HepG2 (cell line): Measurements from ENCODE around the gene CFAP43. TPM values are rescaled to one million over a fixed set of nuclear protein-coding genes. Genes with fewer than 3 reads are reported as not detected.

Experiments used
- ATAC-seq: fragments of 200-7000 bp; cut with Tn5 transposase; 3 replicates; pipeline ENCODE4 v1.9.1; 2020; ENCODE audit warnings: mild to moderate bottlenecking, moderate library complexity
- BruUV-seq: library from RNA; stranded (reverse); fragments of 400-500 nt; replicated peaks from 2 replicates; lab custom pipeline; 2021; lab: Mats Ljungman, UMichigan
- CTCF ChIA-PET: fragments of 300-600 bp; formaldehyde crosslinking; extraction: SDS; loops from one replicate; lab custom pipeline; 2021; ENCODE audit warnings: low total read pairs, inconsistent platforms, low intra/inter-chr PET ratio; lab: Yijun Ruan, JAX
- POLR2A ChIA-PET: fragments of 350-600 bp; sonication (Branson Sonifier 250); formaldehyde crosslinking; loops from one replicate; lab custom pipeline; 2020; ENCODE audit warnings: antibody characterized with exemption, inconsistent platforms; lab: Yijun Ruan, JAX
- DNase-seq: peaks from one replicate; pipeline ENCODE4 v3.0.0-alpha.2; 2015; ENCODE audit warnings: low spot score
- FAIRE-seq: peaks from 3 replicates; lab custom pipeline; 2011; peaks lifted over from hg19 to GRCh38; lab: Jason Lieb, UNC
- H2AFZ ChIP-seq: one replicate; pipeline ENCODE4 v1.6.1; 2011; ENCODE audit warnings: low read length, inconsistent platforms
- H3K27ac ChIP-seq: fragments of 300-600 bp; 3 replicates; pipeline ENCODE4 v1.8.0; 2011; ENCODE audit warnings: mixed run types, mild to moderate bottlenecking, mixed read lengths, low read length, inconsistent platforms; ENCODE audit not compliant: insufficient read depth; ENCODE audit errors: extremely low read length
- H3K27me3 ChIP-seq, 2 experiments: fragments of 200-600 bp in 1 of 2; 2 replicates in 1 of 2; 3 replicates in 1 of 2; pipeline versions ENCODE4 v1.6.0 to v1.8.0; 2011; ENCODE audit warnings: low read length in 2 of 2, mild to moderate bottlenecking in 2 of 2, moderate library complexity in 2 of 2, inconsistent platforms in 1 of 2; ENCODE audit not compliant: insufficient read depth in 2 of 2, control insufficient read depth in 1 of 2
- H3K36me3 ChIP-seq, 2 experiments: fragments of 200-600 bp in 1 of 2; replicated peaks in 1 of 2; 2 replicates in 1 of 2; 3 replicates in 1 of 2; pipeline versions ENCODE4 v1.5.1 to v1.8.0; 2011; ENCODE audit warnings: low read length in 2 of 2, inconsistent platforms in 1 of 2; ENCODE audit not compliant: insufficient read depth in 2 of 2, control insufficient read depth in 1 of 2
- H3K4me1 ChIP-seq: 2 replicates; pipeline ENCODE4 v1.5.1; 2012; ENCODE audit warnings: low read length, inconsistent platforms; ENCODE audit not compliant: insufficient read depth
- H3K4me2 ChIP-seq: 2 replicates; pipeline ENCODE4 v1.6.0; 2011; ENCODE audit warnings: low read depth, low read length, inconsistent platforms
- H3K4me3 ChIP-seq, 3 experiments: fragments of 200-600 bp in 1 of 3; sonication (generic), shearing (Covaris generic) in 1 of 3; replicated peaks in 1 of 3; 2 replicates each; pipeline ENCODE4 v1.5.1; 2011 to 2016; ENCODE audit warnings: low read length in 3 of 3, inconsistent platforms in 2 of 3, low read depth in 2 of 3, mild to moderate bottlenecking in 2 of 3, control low read depth in 1 of 3, mixed read lengths in 1 of 3; ENCODE audit not compliant: insufficient read depth in 1 of 3
- H3K79me2 ChIP-seq: one replicate; pipeline ENCODE4 v1.6.1; 2011; ENCODE audit warnings: low read length, inconsistent platforms; ENCODE audit not compliant: insufficient read depth
- H3K9ac ChIP-seq: 2 replicates; pipeline ENCODE4 v1.6.0; 2011; ENCODE audit warnings: mild to moderate bottlenecking, low read depth, low read length, inconsistent platforms; ENCODE audit not compliant: insufficient read depth
- H3K9me3 ChIP-seq: 2 replicates; pipeline ENCODE4 v1.5.1; 2012; ENCODE audit warnings: mild to moderate bottlenecking, low read length
- H4K20me1 ChIP-seq: 2 replicates; pipeline ENCODE4 v1.6.0; 2011; ENCODE audit warnings: inconsistent platforms, mild to moderate bottlenecking, low read length, moderate library complexity; ENCODE audit not compliant: insufficient read depth
- AGO1 ChIP-seq: fragments of 200-400 bp; formaldehyde crosslinking; IDR thresholded peaks from 2 replicates; pipeline ENCODE4 v1.6.1; 2017; ENCODE audit warnings: mild to moderate bottlenecking, low read depth, low read length, moderate library complexity; ENCODE audit not compliant: poor library complexity, severe bottlenecking
- ATM ChIP-seq: fragments of 450-650 bp; IDR thresholded peaks from 2 replicates; pipeline ENCODE4 v1.7.1; 2017; ENCODE audit warnings: mild to moderate bottlenecking, borderline replicate concordance
- CC2D1A ChIP-seq: sonication (generic); formaldehyde crosslinking; IDR thresholded peaks from 2 replicates; pipeline ENCODE4 v1.8.1; 2023; ENCODE audit warnings: mild to moderate bottlenecking, missing genetic modification reagents
- EZH2 ChIP-seq: conservative IDR thresholded peaks from 2 replicates; pipeline ENCODE4 v1.6.1; 2012; ENCODE audit warnings: mild to moderate bottlenecking, low read depth, low read length, moderate library complexity
- GPBP1L1 ChIP-seq: sonication (generic); formaldehyde crosslinking; IDR thresholded peaks from 2 replicates; pipeline ENCODE4 v1.5.0; 2020; ENCODE audit warnings: mild to moderate bottlenecking, missing genetic modification reagents
- KAT7 ChIP-seq: IDR thresholded peaks from 2 replicates; pipeline ENCODE4 v1.6.1; 2018; ENCODE audit warnings: borderline replicate concordance, missing compliant biosample characterization
- KLF13 ChIP-seq: sonication (generic); formaldehyde crosslinking; IDR thresholded peaks from 2 replicates; pipeline ENCODE4 v1.4.0; 2020; ENCODE audit warnings: mild to moderate bottlenecking, missing genetic modification reagents
- RFX5 ChIP-seq: IDR thresholded peaks from 2 replicates; pipeline ENCODE4 v1.6.1; 2011; ENCODE audit warnings: low read depth, low read length, improper control_type of control experiment
- SMYD3 ChIP-seq: sonication (generic); formaldehyde crosslinking; IDR thresholded peaks from 2 replicates; pipeline ENCODE4 v1.8.1; 2023; ENCODE audit warnings: mild to moderate bottlenecking, missing genetic modification reagents
- SOX13 ChIP-seq, 3 experiments: fragments of 450-650 bp in 1 of 3; sonication (generic) in 1 of 3; formaldehyde crosslinking in 1 of 3; IDR thresholded peaks in 2 of 3; conservative IDR thresholded peaks in 1 of 3; 2 replicates each; pipeline versions ENCODE4 v1.5.0 to v1.6.1; 2016 to 2020; ENCODE audit warnings: antibody characterized with exemption in 1 of 3, mild to moderate bottlenecking in 1 of 3, missing compliant biosample characterization in 1 of 3, missing genetic modification reagents in 1 of 3, moderate library complexity in 1 of 3
- SP2 ChIP-seq: sonication (generic); formaldehyde crosslinking; IDR thresholded peaks from 2 replicates; pipeline ENCODE4 v1.5.1; 2020; ENCODE audit warnings: mild to moderate bottlenecking, missing genetic modification reagents
- ZBTB4 ChIP-seq: sonication (generic); formaldehyde crosslinking; IDR thresholded peaks from 2 replicates; pipeline ENCODE4 v1.4.0; 2020; ENCODE audit warnings: missing genetic modification reagents, mild to moderate bottlenecking, borderline replicate concordance
- ZNF232 ChIP-seq: sonication (generic); formaldehyde crosslinking; IDR thresholded peaks from 2 replicates; pipeline ENCODE4 v1.4.0; 2020; ENCODE audit warnings: missing genetic modification reagents, borderline replicate concordance
- ZNF496 ChIP-seq: sonication (generic); formaldehyde crosslinking; IDR thresholded peaks from 2 replicates; pipeline ENCODE4 v1.8.1; 2023; ENCODE audit warnings: mild to moderate bottlenecking, moderate library complexity, missing genetic modification reagents; ENCODE audit not compliant: insufficient replicate concordance
- ZNF724P ChIP-seq: sonication (generic); formaldehyde crosslinking; IDR thresholded peaks from 2 replicates; pipeline ENCODE4 v1.8.0; 2022; ENCODE audit warnings: missing genetic modification reagents, borderline replicate concordance
- in situ Hi-C: cut with HindIII; loops from 2 replicates; pipeline ENCODE4 v1.10.0; 2017; ENCODE audit warnings: low pct_unique_long_range_greater_than_20kb; ENCODE audit not compliant: extremely low pct_ligation_motif_present
- intact Hi-C: fragments of 100-400 bp; cut with micrococcal nuclease; formaldehyde crosslinking; loops from one replicate; pipeline ENCODE4 v1.10.0; 2022; ENCODE audit not compliant: unreplicated experiment
- polyA plus RNA-seq, 8 experiments: library from polyadenylated mRNA; depleted of rRNA in 3 of 8; stranded (reverse) in 7 of 8; unstranded in 1 of 8; fragments of >200 nt; fragmentation: Illumina TruSeq in 4 of 8; extraction: Trizol in 4 of 8; gene quantifications; 2 replicates each; pipeline versions ENCODE4 v1.2.1 to v1.2.3, GENCODE V29; 2011 to 2016; ENCODE audit warnings: low read depth in 4 of 8, missing spikeins in 1 of 8, mixed read lengths in 1 of 8; ENCODE audit not compliant: insufficient read depth in 1 of 8
- total RNA-seq, 5 experiments: library from RNA; depleted of rRNA; stranded (reverse); fragments of >200 nt; fragmentation: Illumina TruSeq; extraction: Trizol; gene quantifications; 2 replicates each; pipeline ENCODE4 v1.2.3, GENCODE V29; 2016; ENCODE audit warnings: low read depth in 1 of 5
- TF ChIP-seq, protein P1 (sequence below): sonication (generic); formaldehyde crosslinking; IDR thresholded peaks from 2 replicates; pipeline ENCODE4 v1.5.1; 2020; ENCODE audit warnings: missing genetic modification reagents, mild to moderate bottlenecking, borderline replicate concordance

The CFAP43 gene
- total and polyA plus RNA-seq, 2 of the 13 experiments (the other 11 are each of a cell fraction or from before 2014, with no cell fraction given) = 0.24 to 0.38 TPM

GRCh38 chr10:104242545-104242944, 10.4 kb upstream of the CFAP43 start:
- POLR2A ChIA-PET = no interaction called here
- H3K4me2 ChIP-seq = peak overlapping the region; percentile 69
- no peak for FAIRE-seq
- CTCF ChIA-PET = no interaction called here
- no TSS peak for BruUV-seq
- H3K27ac ChIP-seq = peak overlapping the region; percentile 57
- no peak for ATAC-seq
- no peaks in the 10 kb centered on the region for H4K20me1 ChIP-seq
- no peak overlapping the region for H3K9ac ChIP-seq
- no peak for DNase-seq
- peaks cover 19% of the 10 kb centered on the region for H3K4me1 ChIP-seq
- TF ChIP-seq ZBTB4 (CRISPR knock-in tag) (no peak), EZH2 (no peak), AGO1 (no peak), RFX5 (no peak), KLF13 (no peak), ATM (no peak), SOX13 (IDR thresholded peaks at IDR 0.05) (no peak), SOX13 (CRISPR knock-in tag; conservative IDR thresholded peaks at IDR 0.05 in 1 of 2, IDR thresholded peaks at IDR 0.05 in 1 of 2) (no peak), SP2 (CRISPR knock-in tag) (no peak), CC2D1A (no peak), KAT7 (CRISPR knock-in tag) (no peak), ZNF724P (CRISPR knock-in tag) (no peak), ZNF232 (CRISPR knock-in tag) (no peak), ZNF496 (CRISPR knock-in tag) (no peak), GPBP1L1 (CRISPR knock-in tag) (no peak), SMYD3 (CRISPR knock-in tag) (no peak)
- TF ChIP-seq, protein P1, sequence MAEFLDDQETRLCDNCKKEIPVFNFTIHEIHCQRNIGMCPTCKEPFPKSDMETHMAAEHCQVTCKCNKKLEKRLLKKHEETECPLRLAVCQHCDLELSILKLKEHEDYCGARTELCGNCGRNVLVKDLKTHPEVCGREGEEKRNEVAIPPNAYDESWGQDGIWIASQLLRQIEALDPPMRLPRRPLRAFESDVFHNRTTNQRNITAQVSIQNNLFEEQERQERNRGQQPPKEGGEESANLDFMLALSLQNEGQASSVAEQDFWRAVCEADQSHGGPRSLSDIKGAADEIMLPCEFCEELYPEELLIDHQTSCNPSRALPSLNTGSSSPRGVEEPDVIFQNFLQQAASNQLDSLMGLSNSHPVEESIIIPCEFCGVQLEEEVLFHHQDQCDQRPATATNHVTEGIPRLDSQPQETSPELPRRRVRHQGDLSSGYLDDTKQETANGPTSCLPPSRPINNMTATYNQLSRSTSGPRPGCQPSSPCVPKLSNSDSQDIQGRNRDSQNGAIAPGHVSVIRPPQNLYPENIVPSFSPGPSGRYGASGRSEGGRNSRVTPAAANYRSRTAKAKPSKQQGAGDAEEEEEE = no peak
- no peak overlapping the region for H2AFZ ChIP-seq
- no peaks in the 10 kb centered on the region for H3K79me2 ChIP-seq
- H3K36me3 ChIP-seq = no peaks in the 10 kb centered on the region
- intact Hi-C loops = no loop called here
- H3K9me3 ChIP-seq = peaks cover 9% of the 10 kb centered on the region
- in situ Hi-C loops = no loop called here
- no peak overlapping the region for H3K4me3 ChIP-seq
- H3K27me3 ChIP-seq = no peaks in the 10 kb centered on the region; a peak in 1 of 5 replicates
